ENCODE data around the gene NCEH1.

DNA sequence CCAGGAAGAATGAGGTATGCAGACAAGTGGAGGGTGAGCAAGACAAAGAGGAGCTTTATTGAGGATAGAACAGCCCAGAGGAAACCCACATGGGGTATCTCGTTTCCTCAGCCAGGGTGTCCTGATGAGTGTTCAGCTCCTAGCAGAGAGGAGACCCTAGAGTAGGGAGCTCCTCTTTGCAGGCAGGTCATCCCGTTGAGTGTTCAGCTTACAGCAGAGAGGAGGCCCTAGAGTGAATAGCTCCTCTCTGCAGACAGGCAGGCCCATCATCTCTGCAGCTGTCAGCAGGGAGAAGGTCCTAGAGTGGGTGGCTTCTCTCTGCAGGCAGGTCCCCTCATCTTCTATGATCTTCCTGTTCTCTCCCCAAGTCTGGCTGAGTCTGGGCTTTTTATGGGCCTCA is 97.0 kb downstream of the NCEH1 start:
- TF ChIP-seq, protein P1, sequence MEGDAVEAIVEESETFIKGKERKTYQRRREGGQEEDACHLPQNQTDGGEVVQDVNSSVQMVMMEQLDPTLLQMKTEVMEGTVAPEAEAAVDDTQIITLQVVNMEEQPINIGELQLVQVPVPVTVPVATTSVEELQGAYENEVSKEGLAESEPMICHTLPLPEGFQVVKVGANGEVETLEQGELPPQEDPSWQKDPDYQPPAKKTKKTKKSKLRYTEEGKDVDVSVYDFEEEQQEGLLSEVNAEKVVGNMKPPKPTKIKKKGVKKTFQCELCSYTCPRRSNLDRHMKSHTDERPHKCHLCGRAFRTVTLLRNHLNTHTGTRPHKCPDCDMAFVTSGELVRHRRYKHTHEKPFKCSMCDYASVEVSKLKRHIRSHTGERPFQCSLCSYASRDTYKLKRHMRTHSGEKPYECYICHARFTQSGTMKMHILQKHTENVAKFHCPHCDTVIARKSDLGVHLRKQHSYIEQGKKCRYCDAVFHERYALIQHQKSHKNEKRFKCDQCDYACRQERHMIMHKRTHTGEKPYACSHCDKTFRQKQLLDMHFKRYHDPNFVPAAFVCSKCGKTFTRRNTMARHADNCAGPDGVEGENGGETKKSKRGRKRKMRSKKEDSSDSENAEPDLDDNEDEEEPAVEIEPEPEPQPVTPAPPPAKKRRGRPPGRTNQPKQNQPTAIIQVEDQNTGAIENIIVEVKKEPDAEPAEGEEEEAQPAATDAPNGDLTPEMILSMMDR (IDR thresholded peaks at IDR 0.05 in 2 of 3, conservative IDR thresholded peaks at IDR 0.05 in 1 of 3; ENCODE audit: borderline replicate concordance in 1 of 3, insufficient read depth in 1 of 3, low read depth in 2 of 3, low read length in 2 of 3), result no peak
- no peak for TF ChIP-seq POLR2A (IDR thresholded peaks at IDR 0.05; ENCODE audit: borderline replicate concordance, extremely low read depth, insufficient read depth, insufficient read length)
- no peak for TF ChIP-seq POLR2AphosphoS5 (IDR thresholded peaks at IDR 0.05; ENCODE audit: low read depth, low read length)
- TF ChIP-seq EZH2 (IDR thresholded peaks at IDR 0.05), result no peak
- no peak for TF ChIP-seq TCF7L2 (IDR thresholded peaks at IDR 0.05; ENCODE audit: borderline replicate concordance, extremely low read depth, insufficient read depth, insufficient read length)
- TF ChIP-seq SRF (IDR thresholded peaks at IDR 0.05; ENCODE audit: low read depth), result no peak
- no peak for TF ChIP-seq EZH2phosphoT487 (IDR thresholded peaks at IDR 0.05; ENCODE audit: borderline replicate concordance)
- no peak for TF ChIP-seq ZNF274 (IDR thresholded peaks at IDR 0.05; ENCODE audit: low read depth, low read length)
- TF ChIP-seq EGR1 (IDR thresholded peaks at IDR 0.05; ENCODE audit: low read depth), result no peak

All from HCT116 (cell line).